ENCODE results near the gene SLC16A3.

Gene SLC16A3

GRCh38 chr17:82236142-82236971, 7.5 kb downstream of the SLC16A3 start:
- peak; percentile 74 for DNase-seq (ENCODE audit: low spot score)

DNA sequence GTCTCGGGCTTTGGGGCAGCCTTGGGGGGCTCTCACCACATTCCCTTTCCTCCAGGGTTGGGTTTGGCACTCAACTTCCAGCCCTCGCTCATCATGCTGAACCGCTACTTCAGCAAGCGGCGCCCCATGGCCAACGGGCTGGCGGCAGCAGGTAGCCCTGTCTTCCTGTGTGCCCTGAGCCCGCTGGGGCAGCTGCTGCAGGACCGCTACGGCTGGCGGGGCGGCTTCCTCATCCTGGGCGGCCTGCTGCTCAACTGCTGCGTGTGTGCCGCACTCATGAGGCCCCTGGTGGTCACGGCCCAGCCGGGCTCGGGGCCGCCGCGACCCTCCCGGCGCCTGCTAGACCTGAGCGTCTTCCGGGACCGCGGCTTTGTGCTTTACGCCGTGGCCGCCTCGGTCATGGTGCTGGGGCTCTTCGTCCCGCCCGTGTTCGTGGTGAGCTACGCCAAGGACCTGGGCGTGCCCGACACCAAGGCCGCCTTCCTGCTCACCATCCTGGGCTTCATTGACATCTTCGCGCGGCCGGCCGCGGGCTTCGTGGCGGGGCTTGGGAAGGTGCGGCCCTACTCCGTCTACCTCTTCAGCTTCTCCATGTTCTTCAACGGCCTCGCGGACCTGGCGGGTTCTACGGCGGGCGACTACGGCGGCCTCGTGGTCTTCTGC, 8.4 kb downstream of the SLC16A3 start:
- no peak for DNase-seq (ENCODE audit: low spot score)

DNA sequence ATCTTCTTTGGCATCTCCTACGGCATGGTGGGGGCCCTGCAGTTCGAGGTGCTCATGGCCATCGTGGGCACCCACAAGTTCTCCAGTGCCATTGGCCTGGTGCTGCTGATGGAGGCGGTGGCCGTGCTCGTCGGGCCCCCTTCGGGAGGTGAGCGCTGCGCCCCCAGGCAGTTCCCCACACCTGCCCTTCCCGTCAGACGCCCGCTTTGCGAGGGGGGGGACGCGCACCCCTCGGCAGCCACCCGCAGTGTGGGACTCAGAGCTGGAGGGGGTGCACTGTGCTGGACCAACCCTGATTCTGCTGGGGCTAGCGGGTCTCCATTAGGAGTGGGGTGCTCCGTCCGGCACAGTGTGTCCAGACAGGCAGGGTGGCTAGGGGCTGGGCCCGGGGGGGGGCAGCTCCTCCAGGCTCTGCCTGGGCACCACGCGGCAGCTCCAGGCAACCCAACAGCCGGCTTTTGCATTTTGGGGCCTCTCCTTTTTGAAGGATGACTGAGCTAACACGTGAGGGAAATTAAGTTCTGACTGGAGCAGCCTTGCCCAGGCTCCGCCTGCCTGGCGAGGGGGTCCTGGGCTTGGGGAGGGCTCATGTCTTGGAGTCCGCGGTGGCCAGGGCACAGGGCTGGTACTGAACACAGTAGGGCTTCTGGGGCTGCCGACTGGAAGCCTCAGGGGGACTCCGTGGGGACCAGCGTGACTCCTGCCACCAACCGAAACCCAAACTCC, 9.1 kb downstream of the SLC16A3 start:
- no peak for DNase-seq (ENCODE audit: low spot score)

- peak; percentile 49 for DNase-seq (ENCODE audit: low spot score)
These were observed 9.8 kb downstream of the SLC16A3 start for GRCh38 chr17:82238472-82239201.

- no peak for DNase-seq (ENCODE audit: low spot score)
These were observed 10.6 kb downstream of the SLC16A3 start for GRCh38 chr17:82239401-82239925.

DNA sequence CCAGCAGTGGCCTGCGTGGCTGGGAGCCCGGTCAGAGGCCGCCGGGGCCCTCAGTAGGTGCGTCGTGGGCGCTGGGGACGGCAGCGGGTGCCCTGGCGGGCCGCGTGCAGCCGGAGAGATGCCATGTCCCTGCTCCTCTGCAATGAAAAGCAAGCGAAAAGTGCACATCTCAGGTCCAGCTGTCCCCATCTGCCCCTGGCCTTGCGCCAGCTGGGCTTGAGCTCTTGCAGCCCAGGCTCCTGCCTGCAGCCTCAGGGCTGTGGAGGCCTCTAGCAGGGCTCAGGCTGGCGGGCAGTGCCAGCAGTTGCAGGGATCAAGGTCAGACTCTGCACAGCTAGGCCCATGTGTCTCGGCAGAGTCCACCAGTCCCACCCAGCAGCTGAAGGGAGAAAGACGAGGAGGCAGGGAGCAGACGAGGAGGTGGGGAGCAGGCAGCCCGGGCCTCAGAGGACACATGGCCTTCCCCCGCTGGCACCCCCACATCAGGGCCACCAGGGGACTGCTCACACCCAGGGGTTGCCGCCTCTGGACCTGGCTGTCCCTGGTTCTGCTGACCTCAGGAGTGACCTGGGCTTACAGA, 11.2 kb downstream of the SLC16A3 start:
- no peak for DNase-seq (ENCODE audit: low spot score)

DNA sequence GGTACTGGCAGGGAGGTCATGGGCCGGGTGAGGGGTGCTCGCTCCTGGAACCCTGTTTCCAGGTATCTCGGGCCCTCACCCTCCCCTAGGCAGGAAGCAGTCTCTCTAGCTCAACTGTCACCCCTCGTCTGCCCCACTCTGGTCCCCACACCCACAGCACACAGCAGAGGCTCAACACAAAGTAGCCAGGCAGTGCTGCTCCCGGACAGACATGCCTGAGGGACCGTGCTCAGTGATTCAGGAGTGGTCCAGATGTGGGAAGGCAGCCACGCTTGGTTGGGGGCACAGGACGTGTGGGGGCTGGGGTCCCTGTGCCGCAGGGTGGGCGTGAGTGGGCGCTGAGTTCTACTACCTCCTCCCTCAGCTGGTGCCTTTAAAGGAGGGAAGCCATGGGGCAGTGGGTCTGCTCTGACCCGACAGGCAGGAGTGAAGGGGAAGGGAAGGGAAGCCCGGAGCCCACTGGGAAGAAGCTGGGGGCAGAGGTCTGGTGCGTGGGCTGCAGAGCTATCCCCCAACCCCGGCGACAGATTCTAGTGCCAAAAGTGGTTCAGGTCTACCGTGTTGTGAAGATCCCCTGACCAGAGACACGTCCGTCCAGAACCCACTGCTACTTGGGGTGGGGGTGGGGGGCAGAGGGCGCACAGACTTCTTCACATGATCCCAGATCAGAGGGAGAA, 11.8 kb downstream of the SLC16A3 start:
- no peak for DNase-seq (ENCODE audit: low spot score)

- DNase-seq (ENCODE audit: low spot score) = peak; percentile 45
These were observed 12.5 kb downstream of the SLC16A3 start for GRCh38 chr17:82241183-82241925.

DNA sequence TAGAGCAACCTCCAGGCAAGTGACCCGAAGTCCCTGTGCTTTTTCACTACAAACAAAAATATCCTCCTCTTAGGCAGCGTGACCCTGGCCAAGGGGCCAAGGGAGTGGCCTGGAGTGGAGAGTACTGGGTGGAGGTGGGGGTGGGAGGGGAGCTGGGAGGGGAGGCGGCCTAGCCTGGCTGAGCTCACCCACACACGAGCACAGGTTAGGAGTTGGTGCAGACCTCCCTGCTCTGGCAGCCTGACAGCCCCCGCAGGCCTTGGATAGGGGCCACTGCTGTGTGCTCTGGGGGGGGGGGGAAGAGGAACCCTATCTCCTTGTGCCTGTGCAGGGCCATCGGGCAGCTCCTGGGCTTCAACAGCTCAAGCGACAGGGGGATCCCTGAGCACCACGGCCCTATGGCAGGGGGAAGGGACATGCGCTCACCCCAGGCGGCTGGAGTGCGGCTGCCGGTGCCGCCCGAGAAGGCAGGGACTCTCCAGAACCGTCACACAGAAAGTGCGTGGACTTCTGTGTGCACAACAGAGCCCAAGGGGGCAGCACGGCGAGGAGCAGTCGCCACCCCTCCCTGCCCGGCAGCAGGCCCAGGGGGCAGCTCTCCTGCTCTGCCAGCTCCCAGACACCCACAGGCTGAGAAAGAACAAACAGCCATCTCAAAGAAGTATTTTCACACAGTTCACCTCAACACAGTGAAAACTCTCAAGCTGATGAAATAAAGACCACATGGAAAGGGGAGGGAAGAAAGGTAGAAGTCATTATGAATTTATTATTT, 13.3 kb downstream of the SLC16A3 start:
- peak; percentile 30 for DNase-seq (ENCODE audit: low spot score)

- no peak for DNase-seq (ENCODE audit: low spot score)
These were observed 13.8 kb downstream of the SLC16A3 start for GRCh38 chr17:82242698-82242976.

- no peak for DNase-seq (ENCODE audit: low spot score)
These were observed 14.3 kb downstream of the SLC16A3 start for GRCh38 chr17:82242977-82243647.

GRCh38 chr17:82243648-82244412, 15.0 kb downstream of the SLC16A3 start:
- DNase-seq (ENCODE audit: low spot score) = no peak

DNA sequence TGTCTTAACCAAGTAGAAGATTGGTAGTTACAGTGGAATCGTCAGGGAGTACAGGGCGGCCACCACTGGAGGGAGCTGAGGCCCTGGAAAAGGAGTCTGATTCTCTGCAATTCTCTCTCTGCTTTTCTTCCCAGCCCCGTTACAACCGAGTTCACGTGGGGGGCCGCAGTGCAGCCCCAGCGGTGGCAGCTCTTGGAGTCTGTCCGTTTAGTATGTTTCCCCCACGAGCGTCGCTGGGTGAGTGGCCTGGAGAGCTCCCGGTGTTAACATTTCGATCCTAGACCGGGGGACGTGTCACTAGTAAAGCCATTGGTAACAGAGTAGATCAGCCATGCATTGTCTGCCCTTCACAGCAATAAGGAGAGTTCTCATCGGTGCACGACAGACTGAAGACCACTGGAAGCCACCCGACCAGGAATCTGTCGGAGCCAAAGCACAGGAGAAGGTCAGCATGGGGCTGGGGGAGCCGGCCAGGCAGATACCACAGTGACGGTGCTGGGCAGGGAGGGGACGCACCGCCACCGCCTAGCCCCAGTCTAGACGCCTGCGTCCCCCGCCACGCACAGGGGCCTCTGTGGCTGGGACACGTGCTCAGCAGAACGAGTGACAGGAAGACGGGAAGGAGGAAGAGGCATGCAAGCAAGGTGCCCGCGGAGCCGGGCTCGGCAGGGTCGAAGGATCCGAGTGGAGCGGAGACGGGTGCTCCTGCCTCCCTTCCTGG, 15.7 kb downstream of the SLC16A3 start:
- no peak for DNase-seq (ENCODE audit: low spot score)

- no peak for DNase-seq (ENCODE audit: low spot score)
These were observed 16.5 kb downstream of the SLC16A3 start for GRCh38 chr17:82245134-82246039.

DNA sequence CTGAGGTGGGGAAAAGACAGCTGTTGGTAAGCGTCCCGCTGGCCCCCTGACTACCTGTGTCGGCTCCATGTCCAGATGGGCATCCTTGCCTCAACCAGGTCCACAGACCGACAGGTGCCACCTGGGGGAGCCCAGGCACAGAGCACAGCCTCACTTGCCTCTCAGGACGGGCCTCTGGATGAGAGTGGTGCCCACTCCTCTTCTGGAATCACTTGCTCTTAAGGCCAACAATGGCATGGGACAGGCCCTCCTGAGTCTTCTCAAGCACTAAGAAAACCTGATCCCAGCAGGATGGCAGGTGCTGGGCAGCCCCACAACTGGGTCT, 17.2 kb downstream of the SLC16A3 start:
- DNase-seq (ENCODE audit: low spot score) = no peak

- DNase-seq (ENCODE audit: low spot score) = no peak
These were observed 17.7 kb downstream of the SLC16A3 start for GRCh38 chr17:82246365-82247181.

Data from hematopoietic multipotent progenitor cell treated with erythropoietin and hydrocortisone succinate and interleukin-3 and kit ligand, for 15 days (in vitro differentiated cells).